K562 (cell line): ENCODE results near the gene BAD. TPM values are rescaled to one million over a fixed set of nuclear protein-coding genes. Genes with fewer than 3 reads are reported as not detected.

Experiments
- CBFA2T2 ChIP-seq: fragments of 450-650 bp; conservative IDR thresholded peaks from 2 replicates; pipeline ENCODE4 v1.6.1; 2017; ENCODE audit warnings: mild to moderate bottlenecking
- CBFB ChIP-seq: sonication (generic); formaldehyde crosslinking; IDR thresholded peaks from 2 replicates; pipeline ENCODE4 v1.4.0; 2020; ENCODE audit warnings: mild to moderate bottlenecking, missing genetic modification reagents
- CBX3 ChIP-seq, 2 experiments: IDR thresholded peaks; 1 replicate in 1 of 2; 2 replicates in 1 of 2; pipeline ENCODE4 v1.6.1; 2012; ENCODE audit warnings: inconsistent platforms in 2 of 2, low read length in 2 of 2, borderline replicate concordance in 1 of 2, control low read depth in 1 of 2
- CEBPB ChIP-seq: fragments of 450-650 bp; IDR thresholded peaks from 2 replicates; pipeline ENCODE4 v1.6.1; 2016; ENCODE audit warnings: missing genetic modification characterization, missing compliant biosample characterization
- MBD1 ChIP-seq: fragments of 250-450 bp; sonication (Bioruptor Pico); IDR thresholded peaks from 2 replicates; pipeline ENCODE4 v1.8.0; 2022; ENCODE audit warnings: inconsistent platforms
- MCM2 ChIP-seq: fragments of 450-650 bp; IDR thresholded peaks from 2 replicates; pipeline ENCODE4 v1.6.1; 2017; ENCODE audit warnings: low read depth, mild to moderate bottlenecking
- MYNN ChIP-seq, 2 experiments: sonication (generic); formaldehyde crosslinking in 1 of 2; IDR thresholded peaks; 2 replicates each; pipeline versions ENCODE4 v1.5.0 to v1.6.1; 2016 to 2020; ENCODE audit warnings: antibody characterized with exemption in 1 of 2, missing genetic modification reagents in 1 of 2
- NBN ChIP-seq: fragments of 450-650 bp; IDR thresholded peaks from 2 replicates; pipeline ENCODE4 v1.6.1; 2016; ENCODE audit warnings: low read depth, mild to moderate bottlenecking
- NFE2L1 ChIP-seq: fragments of 450-650 bp; IDR thresholded peaks from 2 replicates; pipeline ENCODE4 v1.6.1; 2016; ENCODE audit warnings: missing genetic modification characterization, low read depth, mild to moderate bottlenecking, missing compliant biosample characterization, moderate library complexity, borderline replicate concordance
- NR4A1 ChIP-seq, 2 experiments: fragments of 250-450 bp in 1 of 2; fragments of 450-650 bp in 1 of 2; sonication (Bioruptor Pico) in 1 of 2; IDR thresholded peaks; 2 replicates each; pipeline versions ENCODE4 v1.4.0 to v1.6.1; 2016 to 2020; ENCODE audit warnings: mild to moderate bottlenecking in 2 of 2, missing compliant biosample characterization in 1 of 2, missing genetic modification characterization in 1 of 2, moderate library complexity in 1 of 2
- PHTF2 ChIP-seq: fragments of 250-450 bp; sonication (Bioruptor Pico); IDR thresholded peaks from 2 replicates; pipeline ENCODE4 v1.5.0; 2021; ENCODE audit warnings: mild to moderate bottlenecking
- RB1 ChIP-seq: fragments of 450-650 bp; IDR thresholded peaks from 2 replicates; pipeline ENCODE4 v1.6.1; 2017; ENCODE audit warnings: low read depth, mild to moderate bottlenecking
- RBM34 ChIP-seq: fragments of 200-400 bp; formaldehyde crosslinking; IDR thresholded peaks from 2 replicates; pipeline ENCODE4 v1.6.1; 2018; ENCODE audit warnings: low read length, borderline replicate concordance; ENCODE audit not compliant: insufficient read depth
- RFX1 ChIP-seq: fragments of 450-650 bp; IDR thresholded peaks from 2 replicates; pipeline ENCODE4 v1.6.1; 2016; ENCODE audit warnings: mild to moderate bottlenecking, moderate library complexity
- RFX5 ChIP-seq: IDR thresholded peaks from 2 replicates; pipeline ENCODE4 v1.6.1; 2011; ENCODE audit warnings: low read depth, mild to moderate bottlenecking, improper control_type of control experiment, low read length
- SFPQ ChIP-seq: fragments of 200-400 bp; formaldehyde crosslinking; IDR thresholded peaks from 2 replicates; pipeline ENCODE4 v1.6.1; 2017; ENCODE audit warnings: mild to moderate bottlenecking, low read depth, low read length, moderate library complexity
- SMAD1 ChIP-seq: fragments of 150-350 bp; IDR thresholded peaks from 2 replicates; pipeline ENCODE4 v1.6.1; 2014; ENCODE audit warnings: low read length, low read depth; ENCODE audit not compliant: partially characterized antibody
- TSC22D4 ChIP-seq: fragments of 450-650 bp; IDR thresholded peaks from 2 replicates; pipeline ENCODE4 v1.6.1; 2016; ENCODE audit warnings: missing genetic modification characterization, missing biosample characterization, control low read depth
- ZBED1 ChIP-seq: IDR thresholded peaks from 2 replicates; pipeline ENCODE4 v1.6.1; 2014
- ZBTB9 ChIP-seq: fragments of 450-650 bp; formaldehyde crosslinking; IDR thresholded peaks from 2 replicates; pipeline ENCODE4 v1.4.0; 2020; ENCODE audit warnings: mild to moderate bottlenecking, moderate library complexity
- ZFPM2 ChIP-seq: fragments of 250-450 bp; sonication (Bioruptor Pico); IDR thresholded peaks from 2 replicates; pipeline ENCODE4 v1.5.1; 2022; ENCODE audit warnings: mild to moderate bottlenecking
- ZNF263 ChIP-seq: sonication (generic); formaldehyde crosslinking; IDR thresholded peaks from 2 replicates; pipeline ENCODE4 v1.8.0; 2022; ENCODE audit warnings: mild to moderate bottlenecking, missing genetic modification reagents, borderline replicate concordance
- ZNF347 ChIP-seq: fragments of 450-650 bp; formaldehyde crosslinking; IDR thresholded peaks from 2 replicates; pipeline ENCODE4 v1.4.0; 2020; ENCODE audit warnings: low read depth, mild to moderate bottlenecking, moderate library complexity
- ZNF583 ChIP-seq: fragments of 250-450 bp; sonication (Bioruptor Pico); IDR thresholded peaks from 2 replicates; pipeline ENCODE4 v1.4.0; 2020
- ZNF77 ChIP-seq: fragments of 250-450 bp; sonication (Bioruptor Pico); IDR thresholded peaks from 2 replicates; pipeline ENCODE4 v1.5.0; 2020
- polyA plus RNA-seq, 8 experiments: library from polyadenylated mRNA; depleted of rRNA in 4 of 8; stranded (reverse) in 5 of 8; unstranded in 3 of 8; fragments of >200 nt; fragmentation: Nextera tagmentation in 2 of 8; fragmentation: Illumina TruSeq in 1 of 8; extraction: Ambion mirVana in 2 of 8; extraction: Trizol in 1 of 8; gene quantifications; 2 replicates each; pipeline versions ENCODE4 v1.2.1 to v1.2.3, GENCODE V29; 2011 to 2014; ENCODE audit warnings: inconsistent platforms in 1 of 8, missing spikeins in 1 of 8
- total RNA-seq, 7 experiments: library from RNA; depleted of rRNA in 6 of 7; stranded (reverse); fragments of >200 nt in 6 of 7; fragmentation: Illumina TruSeq in 2 of 7; extraction: Trizol in 2 of 7; gene quantifications; 2 replicates each; pipeline versions ENCODE4 v1.2.1 to v1.2.3, GENCODE V29; 2011 to 2021; ENCODE audit warnings: low replicate concordance in 1 of 7

Gene BAD
- total and polyA plus RNA-seq, 9 of the 15 experiments (the other 6 are each of a cell fraction or from before 2014, with no cell fraction given): 0.61 to 45.6 (median 11.8) TPM

- TF ChIP-seq ZBED1: no peak
- TF ChIP-seq ZNF583 (CRISPR knock-in tag): no peak
- TF ChIP-seq ZFPM2: no peak
- TF ChIP-seq RB1: peak; percentile 89
- no peak for TF ChIP-seq TSC22D4 (tag)
- peak; percentile 94 for TF ChIP-seq CBFB (CRISPR knock-in tag)
- TF ChIP-seq CEBPB (tag): no peak
- TF ChIP-seq MYNN (IDR thresholded peaks at IDR 0.05): no peak
- no peak for TF ChIP-seq MYNN (CRISPR knock-in tag; IDR thresholded peaks at IDR 0.05)
- no peak for TF ChIP-seq NBN
- no peak for TF ChIP-seq CBFA2T2
- TF ChIP-seq ZNF263 (CRISPR knock-in tag): no peak
- no peak for TF ChIP-seq SFPQ
- peak in 1 of 2 experiments; percentile 64; a peak in 1 of 3 replicates for TF ChIP-seq CBX3 (IDR thresholded peaks at IDR 0.05; ENCODE audit: borderline replicate concordance in 1 of 2, low read length in 2 of 2)
- TF ChIP-seq NR4A1 (CRISPR knock-in tag; IDR thresholded peaks at IDR 0.05): 0 out of 2 replicates have a peak, but pooled peaks have one; percentile 50
- 0 out of 2 replicates have a peak, but pooled peaks have one; percentile 24 for TF ChIP-seq NR4A1 (tag; IDR thresholded peaks at IDR 0.05)
- no peak for TF ChIP-seq ZNF77 (CRISPR knock-in tag)
- TF ChIP-seq ZNF347 (CRISPR knock-in tag): no peak
- TF ChIP-seq ZBTB9: no peak
- no peak for TF ChIP-seq MBD1
- TF ChIP-seq RFX5: no peak
- TF ChIP-seq RBM34: no peak
- TF ChIP-seq SMAD1: no peak
- TF ChIP-seq PHTF2: no peak
- TF ChIP-seq MCM2: no peak
- TF ChIP-seq RFX1: no peak
- no peak for TF ChIP-seq NFE2L1
These were observed 37.4 kb downstream of the BAD start, which contains the start of gene PPP1R14B (continued) for GRCh38 chr11:64246871-64247728.
